Measurements from ENCODE around the gene MCEE.
"Not testable (repeated sequence)": the region's sequence is repeated elsewhere in the genome, so short reads cannot be mapped to it uniquely, and the experiment has no call there.

MCEE gene

DNA sequence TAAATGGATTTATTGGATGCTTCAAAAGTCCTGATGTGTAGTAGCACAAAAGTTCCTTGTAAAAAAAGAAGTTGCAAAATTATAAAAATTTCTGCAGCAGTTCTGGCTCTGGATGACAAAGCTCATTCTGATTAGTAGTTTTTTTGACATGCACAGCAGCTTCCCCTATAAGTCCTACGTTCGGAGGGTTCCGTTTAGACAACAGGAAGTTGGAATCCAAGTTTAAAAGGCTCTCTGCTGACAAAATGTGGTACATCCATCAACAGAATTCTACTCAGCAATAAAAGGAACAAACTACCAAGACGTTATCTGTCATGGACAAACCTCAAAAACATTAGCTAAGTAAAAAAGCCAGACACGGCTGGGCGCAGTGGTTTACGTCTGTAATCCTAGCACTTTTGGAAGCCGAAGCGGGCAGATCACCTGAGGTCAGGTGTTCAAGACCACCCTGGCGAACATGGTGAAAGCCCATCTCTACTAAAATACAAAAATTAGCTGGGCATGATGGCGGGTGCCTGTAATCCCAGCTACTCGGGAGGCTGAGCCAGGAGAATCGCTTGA lies 46.2 kb downstream of the MCEE start:
- not testable (repeated sequence) for H3K27me3 ChIP-seq (ENCODE audit: insufficient read depth, low read depth); H4K20me1 ChIP-seq (ENCODE audit: insufficient read depth); H3K27ac ChIP-seq; H3K36me3 ChIP-seq (ENCODE audit: insufficient read depth); H3K4me2 ChIP-seq; H3K9ac ChIP-seq; H2AFZ ChIP-seq (ENCODE audit: low read depth); H3K4me1 ChIP-seq (ENCODE audit: low read depth, poor library complexity, severe bottlenecking); H3K4me3 ChIP-seq (IDR thresholded peaks at IDR 0.05; ENCODE audit: insufficient read depth, low read depth, low read length); H3K79me2 ChIP-seq (ENCODE audit: insufficient read depth, low read depth)

DNA sequence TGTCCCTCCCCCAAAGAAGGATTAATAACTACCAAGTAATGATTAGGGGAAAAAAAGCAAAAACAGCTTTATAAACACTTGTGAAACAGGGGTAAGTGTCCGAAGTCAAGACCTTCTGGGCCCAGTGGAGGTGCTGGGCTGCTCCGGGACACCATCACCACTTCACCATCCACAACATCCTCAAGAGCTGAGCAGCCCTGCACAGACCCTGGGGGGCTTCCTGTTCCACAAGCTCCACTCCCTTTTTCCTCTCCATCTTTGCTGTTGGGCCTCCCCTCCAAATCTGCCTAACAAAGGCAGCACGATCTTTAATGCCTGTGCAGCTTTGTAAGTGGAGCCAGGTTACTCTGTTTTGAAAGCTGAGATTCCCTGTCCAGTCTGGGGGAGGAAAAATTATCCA lies 46.7 kb downstream of the MCEE start:
- not testable (repeated sequence) for H2AFZ ChIP-seq (ENCODE audit: low read depth); H3K4me1 ChIP-seq (ENCODE audit: low read depth, poor library complexity, severe bottlenecking); H3K79me2 ChIP-seq (ENCODE audit: insufficient read depth, low read depth); H3K27me3 ChIP-seq (ENCODE audit: insufficient read depth, low read depth); H3K36me3 ChIP-seq (ENCODE audit: insufficient read depth); H3K27ac ChIP-seq; H4K20me1 ChIP-seq (ENCODE audit: insufficient read depth); H3K9ac ChIP-seq; H3K4me2 ChIP-seq; H3K4me3 ChIP-seq (IDR thresholded peaks at IDR 0.05; ENCODE audit: insufficient read depth, low read depth, low read length)

DNA sequence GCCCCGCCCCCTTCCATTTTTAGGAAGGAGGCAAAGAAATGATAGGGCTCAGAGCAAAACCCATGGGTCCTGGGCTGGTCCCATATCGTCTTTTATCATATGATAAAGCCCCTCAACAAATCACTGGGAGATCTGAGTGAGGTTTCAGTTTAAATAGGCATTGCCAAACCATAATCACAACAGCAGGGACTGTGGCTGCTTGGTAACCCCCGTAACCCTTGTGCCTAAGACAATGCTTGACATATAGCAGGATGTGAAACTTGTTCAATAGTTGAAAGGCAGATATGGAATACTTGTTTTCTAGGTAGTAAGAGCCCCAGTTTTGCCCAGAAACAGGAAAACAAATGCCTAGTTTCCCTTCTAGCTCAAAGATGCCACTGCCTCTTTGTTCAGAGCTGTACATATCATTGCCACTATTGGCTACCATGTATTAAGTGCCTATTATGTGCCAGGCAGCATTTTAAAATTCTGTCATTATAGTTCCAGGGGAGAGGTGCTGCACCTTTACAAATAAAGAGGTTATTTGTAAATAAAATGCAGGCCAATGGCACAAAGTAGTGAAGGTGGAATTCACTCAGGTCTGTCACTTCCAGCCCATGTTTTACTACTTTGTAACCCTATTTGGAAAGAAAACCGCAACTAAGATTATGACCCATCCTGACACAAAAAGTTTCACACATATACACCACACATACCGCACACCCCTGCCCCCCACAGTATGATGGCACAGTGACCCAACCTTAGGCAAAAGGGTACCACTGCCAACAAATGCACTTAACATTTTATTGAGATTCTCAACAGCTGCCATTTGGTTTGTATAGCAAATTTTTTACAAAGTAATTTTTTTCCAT lies 47.4 kb downstream of the MCEE start:
- no peak overlapping the region for H2AFZ ChIP-seq (ENCODE audit: low read depth)
- TF ChIP-seq, protein P1, sequence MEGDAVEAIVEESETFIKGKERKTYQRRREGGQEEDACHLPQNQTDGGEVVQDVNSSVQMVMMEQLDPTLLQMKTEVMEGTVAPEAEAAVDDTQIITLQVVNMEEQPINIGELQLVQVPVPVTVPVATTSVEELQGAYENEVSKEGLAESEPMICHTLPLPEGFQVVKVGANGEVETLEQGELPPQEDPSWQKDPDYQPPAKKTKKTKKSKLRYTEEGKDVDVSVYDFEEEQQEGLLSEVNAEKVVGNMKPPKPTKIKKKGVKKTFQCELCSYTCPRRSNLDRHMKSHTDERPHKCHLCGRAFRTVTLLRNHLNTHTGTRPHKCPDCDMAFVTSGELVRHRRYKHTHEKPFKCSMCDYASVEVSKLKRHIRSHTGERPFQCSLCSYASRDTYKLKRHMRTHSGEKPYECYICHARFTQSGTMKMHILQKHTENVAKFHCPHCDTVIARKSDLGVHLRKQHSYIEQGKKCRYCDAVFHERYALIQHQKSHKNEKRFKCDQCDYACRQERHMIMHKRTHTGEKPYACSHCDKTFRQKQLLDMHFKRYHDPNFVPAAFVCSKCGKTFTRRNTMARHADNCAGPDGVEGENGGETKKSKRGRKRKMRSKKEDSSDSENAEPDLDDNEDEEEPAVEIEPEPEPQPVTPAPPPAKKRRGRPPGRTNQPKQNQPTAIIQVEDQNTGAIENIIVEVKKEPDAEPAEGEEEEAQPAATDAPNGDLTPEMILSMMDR (conservative IDR thresholded peaks at IDR 0.05; ENCODE audit: low read depth, low read length) = no peak
- no peaks in the 10 kb centered on the region for H3K27me3 ChIP-seq (ENCODE audit: insufficient read depth, low read depth)
- H3K4me1 ChIP-seq (ENCODE audit: low read depth, poor library complexity, severe bottlenecking) = no peaks in the 10 kb centered on the region
- H3K9ac ChIP-seq = no peak overlapping the region
- H3K4me3 ChIP-seq (IDR thresholded peaks at IDR 0.05; ENCODE audit: insufficient read depth, low read depth, low read length) = no peak overlapping the region
- H4K20me1 ChIP-seq (ENCODE audit: insufficient read depth) = no peaks in the 10 kb centered on the region
- H3K4me2 ChIP-seq = no peak overlapping the region
- H3K36me3 ChIP-seq (ENCODE audit: insufficient read depth) = no peaks in the 10 kb centered on the region
- H3K79me2 ChIP-seq (ENCODE audit: insufficient read depth, low read depth) = no peaks in the 10 kb centered on the region
- H3K27ac ChIP-seq = no peak overlapping the region

DNA sequence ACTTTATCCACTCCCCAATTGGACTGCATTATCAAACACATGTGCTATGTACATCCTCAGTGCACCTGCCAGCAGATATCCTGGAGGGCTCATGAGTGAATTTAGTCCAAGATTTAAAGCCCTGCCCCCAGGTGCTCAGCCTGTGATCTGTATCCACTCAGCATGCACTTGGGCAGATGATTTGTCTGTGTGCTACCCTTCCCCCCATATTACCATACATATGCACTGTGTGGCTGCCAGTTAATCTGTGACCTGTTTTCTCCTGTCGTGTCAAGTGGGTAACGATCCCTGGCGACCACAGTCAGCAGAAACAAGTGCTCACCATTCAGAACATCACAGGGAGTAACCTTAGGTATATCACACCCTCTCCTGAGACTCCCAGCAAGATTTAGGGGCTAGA lies 51.4 kb downstream of the MCEE start:
- H3K36me3 ChIP-seq (ENCODE audit: insufficient read depth) = no peaks in the 10 kb centered on the region
- TF ChIP-seq, protein P1 (conservative IDR thresholded peaks at IDR 0.05; ENCODE audit: low read depth, low read length) = no peak
- H3K4me1 ChIP-seq (ENCODE audit: low read depth, poor library complexity, severe bottlenecking) = no peaks in the 10 kb centered on the region

DNA sequence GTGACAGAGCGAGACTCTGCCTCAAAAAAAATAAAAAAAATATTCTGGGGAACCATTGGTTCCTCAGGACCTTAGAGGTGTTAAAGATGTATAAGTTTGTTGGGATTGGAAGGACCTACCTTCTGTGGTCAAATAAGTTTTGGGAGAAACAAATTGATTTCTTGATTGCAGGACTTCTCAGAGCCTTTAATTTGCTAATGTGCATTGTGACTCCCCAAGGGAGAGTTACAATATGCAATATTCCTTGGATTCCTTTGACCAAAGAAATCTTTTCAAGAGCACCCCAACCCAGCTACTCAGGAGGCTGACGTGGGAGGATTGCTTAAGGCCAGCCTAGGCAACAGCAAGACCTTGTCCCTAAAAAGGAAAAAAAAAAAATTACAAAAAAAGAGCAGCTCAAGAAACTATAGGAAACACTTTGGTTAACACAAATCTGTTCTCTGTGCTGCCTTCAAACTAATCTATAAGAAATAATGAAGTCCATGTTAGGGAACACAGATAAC lies 55.1 kb downstream of the MCEE start:
- Histone ChIP-seq H3K36me3 (ENCODE audit: insufficient read depth) (no peaks in the 10 kb centered on the region), H2AFZ (ENCODE audit: low read depth) (no peak overlapping the region), H4K20me1 (ENCODE audit: insufficient read depth) (no peaks in the 10 kb centered on the region), H3K9ac (no peak overlapping the region), H3K27me3 (ENCODE audit: insufficient read depth, low read depth) (no peaks in the 10 kb centered on the region), H3K4me3 (IDR thresholded peaks at IDR 0.05; ENCODE audit: insufficient read depth, low read depth, low read length) (no peak overlapping the region), H3K4me2 (no peak overlapping the region), H3K4me1 (ENCODE audit: low read depth, poor library complexity, severe bottlenecking) (peaks cover 11% of the 10 kb centered on the region), H3K79me2 (ENCODE audit: insufficient read depth, low read depth) (no peaks in the 10 kb centered on the region), H3K27ac (no peak overlapping the region)
- TF ChIP-seq, protein P1 (conservative IDR thresholded peaks at IDR 0.05; ENCODE audit: low read depth, low read length) = no peak

More for the DNA sequence above, 51.4 kb downstream of the MCEE start:
- Histone ChIP-seq H4K20me1 (ENCODE audit: insufficient read depth) (no peaks in the 10 kb centered on the region), H3K4me2 (no peak overlapping the region), H3K9ac (no peak overlapping the region), H3K79me2 (ENCODE audit: insufficient read depth, low read depth) (no peaks in the 10 kb centered on the region), H3K27me3 (ENCODE audit: insufficient read depth, low read depth) (no peaks in the 10 kb centered on the region), H3K4me3 (IDR thresholded peaks at IDR 0.05; ENCODE audit: insufficient read depth, low read depth, low read length) (no peak overlapping the region), H2AFZ (ENCODE audit: low read depth) (no peak overlapping the region), H3K27ac (no peak overlapping the region)
